ENCODE measurements around the gene FCN3. TPM values are rescaled to one million over a fixed set of nuclear protein-coding genes. Genes with fewer than 3 reads are reported as not detected.

Gene FCN3
- total RNA-seq, 1 donor from 2014 or later, result not detected

DNA sequence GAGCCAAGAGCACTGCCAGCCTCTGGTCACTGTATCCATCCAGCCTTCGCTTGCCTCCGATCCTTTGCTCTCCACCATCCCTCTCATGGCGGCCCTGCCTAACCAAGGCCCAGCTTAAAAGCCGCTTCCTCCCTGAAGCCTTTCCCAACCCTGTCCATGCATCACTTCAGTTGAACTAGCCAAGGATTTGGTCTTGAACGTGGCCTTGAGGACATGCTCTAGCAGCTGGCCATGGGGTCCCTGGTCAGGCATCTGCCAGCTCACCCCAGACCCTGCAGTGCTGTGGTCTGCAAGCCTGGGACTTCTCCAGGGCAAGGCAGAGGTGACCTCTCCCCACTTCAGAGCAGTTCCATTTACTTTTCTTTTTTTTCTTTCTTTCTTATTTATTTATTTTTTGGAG, 37.9 kb downstream of the FCN3 start:
- no peak overlapping the region for H3K27ac Mint-ChIP-seq
- peaks cover 13% of the 10 kb centered on the region for H3K36me3 Mint-ChIP-seq
- H3K4me3 Mint-ChIP-seq, result no peak overlapping the region
- H3K27me3 Mint-ChIP-seq, result no peaks in the 10 kb centered on the region
- H3K9me3 Mint-ChIP-seq, result no peaks in the 10 kb centered on the region
- TF ChIP-seq CTCF (conservative IDR thresholded peaks at IDR 0.05), result no peak
- peaks cover 18% of the 10 kb centered on the region for H3K4me1 Mint-ChIP-seq (ENCODE audit: unreplicated experiment)
- DNase-seq (ENCODE audit: extremely low spot score, unreplicated experiment), result no peak

DNA sequence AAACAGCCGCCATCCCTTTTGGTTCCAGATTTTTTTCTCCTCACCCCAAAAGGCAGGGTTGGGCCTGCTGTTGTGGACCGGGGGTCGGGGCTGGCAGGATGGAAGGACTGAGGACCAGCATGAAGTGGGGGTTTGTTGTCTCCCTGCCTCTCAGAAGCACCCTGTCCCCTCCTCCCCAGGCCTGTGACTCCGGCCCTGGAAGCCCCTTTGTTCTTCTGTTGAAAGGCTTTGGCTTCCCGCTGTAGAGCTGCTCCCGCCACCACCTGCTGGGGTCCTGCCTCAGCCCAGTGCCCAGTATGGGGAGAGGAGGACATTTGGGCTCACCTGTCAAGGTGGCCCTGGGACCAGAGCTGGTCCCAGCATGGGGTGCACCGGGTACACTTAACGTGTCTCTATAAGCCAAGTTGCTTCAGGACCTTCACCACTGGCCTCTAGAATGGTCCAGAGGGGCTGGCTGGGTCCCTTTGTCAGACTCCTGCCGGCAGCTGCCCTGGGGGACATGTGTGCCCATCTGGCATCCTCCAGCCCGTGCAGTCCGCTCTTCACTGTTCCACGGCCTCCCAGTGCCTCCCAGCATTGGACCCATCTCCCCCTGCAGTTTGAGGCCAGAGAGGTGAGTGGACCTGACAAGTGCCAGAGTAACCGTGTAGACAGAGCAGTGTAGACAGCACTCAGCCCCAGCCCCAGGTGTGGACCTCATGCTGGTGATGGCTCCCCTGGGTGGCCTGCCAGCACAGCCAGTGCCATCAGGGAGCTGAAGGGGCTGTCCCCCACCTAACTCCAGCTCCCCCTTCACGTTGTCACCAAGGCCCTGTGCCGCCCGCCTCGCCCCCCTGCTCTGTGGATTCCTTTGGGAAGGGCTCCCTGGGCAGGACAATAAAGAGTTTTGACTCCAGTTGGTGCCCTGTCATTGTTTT, 38.9 kb downstream of the FCN3 start:
- DNase-seq (ENCODE audit: extremely low spot score, unreplicated experiment), result no peak

DNA sequence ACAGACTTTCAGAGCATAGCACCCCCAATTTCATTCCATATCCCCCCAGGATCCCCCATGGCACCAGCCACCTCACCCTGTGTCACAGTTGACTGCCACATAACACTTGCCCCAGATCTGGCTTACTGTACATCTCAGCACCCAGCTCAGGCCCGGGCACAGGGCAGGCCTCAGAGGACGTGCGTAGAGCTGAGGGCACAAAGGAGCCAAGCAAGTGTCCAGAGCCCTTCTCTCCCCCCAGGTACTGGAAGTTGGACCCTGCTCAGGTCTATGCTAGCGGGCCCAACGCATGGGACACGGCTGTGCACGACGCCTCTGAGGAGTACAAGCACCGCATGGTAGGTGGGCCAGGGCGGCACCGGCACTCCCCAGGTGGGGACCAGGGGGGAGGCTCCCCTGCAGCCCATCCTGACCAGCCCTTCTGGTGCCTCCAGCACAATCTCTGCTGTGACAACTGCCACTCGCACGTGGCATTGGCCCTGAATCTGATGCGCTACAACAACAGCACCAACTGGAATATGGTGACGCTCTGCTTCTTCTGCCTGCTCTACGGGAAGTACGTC, 40.8 kb downstream of the FCN3 start:
- Mint-ChIP-seq H3K36me3 (peaks cover 13% of the 10 kb centered on the region), H3K4me1 (ENCODE audit: unreplicated experiment) (peaks cover under 1% of the 10 kb centered on the region), H3K27me3 (no peaks in the 10 kb centered on the region), H3K9me3 (no peaks in the 10 kb centered on the region), H3K4me3 (no peak overlapping the region), H3K27ac (no peak overlapping the region)
- DNase-seq (ENCODE audit: extremely low spot score, unreplicated experiment), result no peak
- no peak for TF ChIP-seq CTCF (conservative IDR thresholded peaks at IDR 0.05)

More for the DNA sequence above, 38.9 kb downstream of the FCN3 start:
- H3K9me3 Mint-ChIP-seq, result no peaks in the 10 kb centered on the region
- no peak overlapping the region for H3K4me3 Mint-ChIP-seq
- no peak for TF ChIP-seq CTCF (conservative IDR thresholded peaks at IDR 0.05)
- H3K27ac Mint-ChIP-seq, result no peak overlapping the region
- H3K4me1 Mint-ChIP-seq (ENCODE audit: unreplicated experiment), result peaks cover 11% of the 10 kb centered on the region
- H3K27me3 Mint-ChIP-seq, result no peaks in the 10 kb centered on the region
- peaks cover 13% of the 10 kb centered on the region for H3K36me3 Mint-ChIP-seq

GRCh38 chr1:27332536-27333281, 41.9 kb downstream of the FCN3 start:
- peaks cover 13% of the 10 kb centered on the region for H3K36me3 Mint-ChIP-seq
- H3K4me3 Mint-ChIP-seq, result no peak overlapping the region
- H3K4me1 Mint-ChIP-seq (ENCODE audit: unreplicated experiment), result no peaks in the 10 kb centered on the region
- TF ChIP-seq CTCF (conservative IDR thresholded peaks at IDR 0.05), result peak; percentile 87
- no peaks in the 10 kb centered on the region for H3K27me3 Mint-ChIP-seq
- H3K27ac Mint-ChIP-seq, result no peak overlapping the region
- DNase-seq (ENCODE audit: extremely low spot score, unreplicated experiment), result no peak
- no peaks in the 10 kb centered on the region for H3K9me3 Mint-ChIP-seq

- H3K4me1 Mint-ChIP-seq (ENCODE audit: unreplicated experiment), result peaks cover 2% of the 10 kb centered on the region
Measured at GRCh38 chr1:27331922-27332321, 42.7 kb downstream of the FCN3 start.

More at GRCh38 chr1:27331922-27332321, 42.7 kb downstream of the FCN3 start:
- no peak for DNase-seq (ENCODE audit: extremely low spot score, unreplicated experiment)
- Mint-ChIP-seq H3K4me3 (no peak overlapping the region), H3K9me3 (no peaks in the 10 kb centered on the region), H3K27ac (no peak overlapping the region), H3K36me3 (peaks cover 13% of the 10 kb centered on the region), H3K27me3 (no peaks in the 10 kb centered on the region)
- TF ChIP-seq CTCF (conservative IDR thresholded peaks at IDR 0.05), result no peak

Data from type B pancreatic cell (in vitro differentiated cells).